ENCODE results near the gene TEX22.

TEX22 gene

DNA sequence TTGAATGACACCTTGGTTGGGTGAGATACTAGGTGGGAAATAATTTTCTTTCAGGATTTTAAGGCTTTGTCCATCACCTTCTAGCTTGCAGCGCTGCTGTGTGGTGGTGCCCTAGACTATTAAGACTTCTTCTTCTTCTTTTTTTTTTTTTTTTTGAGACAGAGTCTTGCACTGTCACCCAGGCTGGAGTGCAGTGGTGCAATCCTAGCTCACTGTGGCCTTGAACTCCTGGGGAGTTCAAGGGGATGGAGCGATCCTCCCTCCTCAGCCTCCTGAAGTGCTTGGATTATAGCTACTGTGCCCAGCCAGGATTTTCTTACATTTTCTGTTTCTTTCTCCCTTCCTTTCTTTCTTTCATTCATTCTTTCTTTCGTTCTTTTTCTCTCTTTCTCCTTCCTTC is 11.0 kb downstream of the TEX22 start:
- DNase-seq = no peak

DNA sequence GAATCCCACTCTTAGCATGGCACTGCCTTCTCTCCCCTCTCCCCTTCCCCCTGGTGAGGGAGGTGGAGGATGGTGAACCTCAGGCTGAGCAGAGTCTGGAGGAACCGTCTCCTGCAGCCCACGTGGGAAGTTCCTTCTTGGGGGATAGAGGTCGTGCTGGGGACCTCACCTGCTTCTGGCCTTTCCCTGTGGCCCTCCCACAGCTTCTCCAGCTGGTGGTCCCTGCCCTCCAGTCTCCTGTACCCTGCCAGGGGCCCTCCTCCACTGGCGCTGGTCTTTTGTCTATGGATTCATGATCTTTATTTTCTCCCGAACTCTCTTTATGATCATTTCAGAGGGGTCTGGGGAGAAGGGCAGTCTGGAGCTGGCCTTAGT is 12.3 kb downstream of the TEX22 start:
- no peak for DNase-seq

DNA sequence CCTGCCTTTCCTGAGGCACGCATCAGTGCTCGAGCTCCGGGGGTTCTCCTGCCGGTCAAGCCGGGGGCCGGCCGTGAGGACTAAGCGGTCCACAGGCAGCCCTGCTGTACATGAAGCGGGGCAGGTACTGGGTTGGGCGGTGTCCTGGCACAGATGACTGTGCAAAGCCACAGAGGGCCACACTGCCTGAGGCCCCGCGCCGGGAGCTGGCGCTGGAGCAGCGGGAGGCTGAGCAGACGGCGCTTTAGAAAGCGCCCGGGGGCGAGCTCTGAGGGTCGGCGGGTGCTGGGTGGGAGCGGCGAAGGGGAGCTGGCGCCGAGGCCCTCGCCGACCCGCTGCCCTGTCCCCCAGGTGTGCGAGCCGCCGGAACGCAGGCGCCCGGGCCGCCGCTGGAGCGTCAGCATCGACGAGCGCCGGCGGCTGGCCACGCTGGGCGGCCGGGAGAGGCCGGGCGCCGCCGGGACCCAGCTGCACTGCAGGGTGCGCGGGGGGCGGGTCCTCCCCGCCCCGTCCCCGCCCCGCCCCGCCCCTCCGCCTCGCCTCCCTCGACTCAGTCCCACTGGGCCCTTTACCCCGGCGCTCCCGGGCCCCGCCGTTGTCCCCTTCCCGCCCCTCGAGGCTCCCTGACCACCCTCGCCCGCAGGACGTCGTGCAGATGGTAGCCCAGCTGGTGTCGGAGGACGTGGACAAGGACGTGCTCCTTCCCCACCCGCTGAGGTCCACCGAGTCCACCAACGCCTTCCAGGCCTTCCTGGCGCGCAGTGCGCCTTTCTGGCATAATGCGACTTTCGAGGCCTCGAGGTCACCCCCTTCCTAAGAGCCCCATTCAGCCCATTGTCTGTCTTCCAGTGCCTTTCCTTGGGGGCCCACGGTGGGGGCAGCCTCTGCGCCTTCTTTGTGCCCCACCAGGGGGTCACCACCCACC is 12.9 kb downstream of the TEX22 start:
- no peak for DNase-seq

DNA sequence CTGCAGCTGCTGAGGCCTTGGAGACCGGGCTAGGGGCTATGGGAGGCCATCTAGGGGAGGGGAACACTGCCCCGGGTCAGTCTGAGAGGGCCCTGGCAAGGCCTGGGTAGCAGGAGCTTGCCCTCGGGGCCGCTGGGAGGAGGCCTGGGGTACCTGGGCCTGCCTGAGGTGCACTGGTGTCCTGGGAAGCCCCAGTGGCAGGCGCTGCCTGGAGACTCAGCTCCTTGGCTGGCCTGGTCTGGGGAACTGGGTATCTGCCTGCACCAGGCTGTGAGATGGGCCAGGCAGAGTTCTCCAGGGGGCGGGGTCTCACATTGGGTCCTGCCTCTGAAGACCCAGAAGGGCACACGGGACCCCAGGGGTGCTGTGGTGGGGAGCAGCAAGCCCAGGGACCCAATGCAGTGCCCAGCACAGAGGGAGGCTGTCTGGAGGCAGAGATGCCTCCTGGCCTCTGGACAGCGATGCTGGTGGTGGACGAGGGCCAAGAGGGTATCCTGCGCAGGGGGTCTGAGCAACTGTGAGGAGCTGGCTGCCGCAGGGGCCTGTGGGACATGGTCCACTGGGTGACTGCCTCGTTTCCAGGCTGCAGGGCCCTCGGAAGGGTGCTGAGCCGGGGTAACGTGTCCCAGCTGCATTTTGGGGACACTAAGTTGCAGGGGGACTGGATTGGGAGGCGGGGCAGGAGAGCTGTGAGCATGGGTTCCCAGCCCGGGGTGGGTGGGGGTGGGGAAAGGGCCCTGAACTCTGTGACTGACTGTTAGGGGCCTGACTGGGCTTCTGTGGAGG is 13.8 kb downstream of the TEX22 start:
- no peak for DNase-seq

DNA sequence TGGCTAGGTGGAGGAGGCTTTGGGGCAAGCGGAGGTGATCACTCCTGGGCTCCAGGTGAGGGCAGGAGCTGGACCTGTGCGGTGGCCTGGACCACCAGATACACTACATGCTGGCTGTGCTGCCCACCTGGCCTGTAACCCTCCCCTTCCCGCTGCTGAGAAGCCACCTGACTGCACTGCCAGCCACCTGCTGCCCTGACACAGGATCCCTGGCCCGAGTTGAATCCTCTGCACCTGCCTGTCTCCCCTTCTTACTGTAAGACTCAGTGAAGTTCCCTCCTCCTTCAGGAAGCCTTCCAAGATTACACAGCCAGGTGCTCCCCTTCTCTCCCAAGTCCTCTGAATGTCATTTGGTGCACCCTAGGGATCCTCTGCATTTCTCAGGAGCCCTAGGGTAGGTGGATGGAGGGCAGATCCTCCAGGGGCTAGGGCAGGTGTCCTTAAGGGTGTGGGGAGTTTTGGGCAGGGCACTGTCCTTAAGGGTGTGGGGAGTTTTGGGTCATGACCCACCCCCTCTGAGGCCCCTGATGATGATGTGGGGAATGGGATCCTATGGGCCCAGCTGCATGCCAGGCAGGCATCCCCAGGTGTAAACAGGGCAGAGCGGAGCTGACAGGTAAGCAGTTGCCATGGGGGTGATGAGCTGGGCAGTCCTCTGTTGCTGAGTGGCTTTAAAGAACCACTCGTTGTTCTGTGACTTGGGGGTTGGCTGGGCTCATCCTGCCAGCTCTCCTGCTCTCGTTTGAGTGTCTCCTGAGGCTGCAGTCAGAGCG is 14.6 kb downstream of the TEX22 start:
- no peak for DNase-seq

DNA sequence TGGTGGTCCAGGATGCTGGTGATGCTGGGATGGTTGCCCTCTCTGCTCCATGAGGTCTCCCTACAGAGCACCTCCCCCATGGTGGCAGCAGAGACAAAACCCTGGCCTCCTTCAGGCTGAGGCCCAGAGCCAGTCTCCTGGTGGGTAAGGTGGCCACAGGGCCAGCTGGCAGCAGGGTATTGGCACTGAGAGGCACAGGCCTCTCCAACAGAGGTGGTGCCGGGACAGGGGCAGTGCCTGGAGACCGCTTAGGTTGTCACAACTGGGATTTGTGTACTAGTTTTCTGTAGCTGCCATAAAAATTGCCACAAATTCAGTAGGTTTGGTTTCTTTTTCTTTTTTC is 15.2 kb downstream of the TEX22 start:
- no peak for DNase-seq

DNA sequence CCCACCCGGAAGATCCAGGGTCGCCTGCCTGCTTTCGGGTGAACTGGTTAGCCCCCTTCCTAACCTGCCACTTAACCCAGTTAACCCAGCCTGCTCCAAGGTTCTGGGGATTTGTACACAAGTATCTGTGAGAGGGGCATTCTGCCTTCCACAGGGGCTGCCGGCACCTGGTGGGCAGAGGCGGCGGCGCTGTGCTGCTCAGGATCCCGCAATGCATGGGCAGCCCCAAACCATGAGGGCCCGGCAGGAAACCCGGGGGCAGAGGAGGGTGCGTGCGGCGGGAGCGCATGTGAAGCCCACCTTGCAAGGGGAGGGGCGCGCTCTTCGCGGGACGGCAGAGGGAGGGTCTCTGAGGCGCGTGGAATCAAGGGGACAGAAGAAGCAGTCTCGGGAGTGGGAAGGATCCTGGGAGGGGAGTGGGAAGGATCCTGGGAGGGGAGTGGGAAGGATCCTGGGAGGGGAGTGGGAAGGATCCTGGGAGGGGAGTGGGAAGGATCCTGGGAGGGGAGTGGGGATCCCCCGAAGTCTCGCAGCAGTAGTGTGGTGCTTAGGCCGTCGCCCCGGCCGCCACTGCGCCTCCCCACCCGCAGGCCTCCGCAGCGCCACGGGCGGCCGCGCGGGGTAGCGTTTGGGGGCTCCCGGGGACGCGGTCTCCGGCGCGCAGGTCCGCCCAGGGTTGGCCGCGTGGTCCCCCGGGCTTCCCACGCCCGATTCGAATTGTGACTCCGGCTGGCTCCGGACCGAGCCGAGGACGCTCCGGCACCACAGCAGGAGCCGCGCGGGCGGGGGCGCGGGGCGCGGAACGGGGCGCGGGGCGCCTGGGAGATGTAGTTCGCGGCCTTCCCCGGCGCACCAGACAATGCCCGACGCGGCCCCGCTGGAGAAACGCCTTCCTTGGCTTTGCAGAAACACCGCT is 16.4 kb downstream of the TEX22 start:
- DNase-seq = no peak

DNA sequence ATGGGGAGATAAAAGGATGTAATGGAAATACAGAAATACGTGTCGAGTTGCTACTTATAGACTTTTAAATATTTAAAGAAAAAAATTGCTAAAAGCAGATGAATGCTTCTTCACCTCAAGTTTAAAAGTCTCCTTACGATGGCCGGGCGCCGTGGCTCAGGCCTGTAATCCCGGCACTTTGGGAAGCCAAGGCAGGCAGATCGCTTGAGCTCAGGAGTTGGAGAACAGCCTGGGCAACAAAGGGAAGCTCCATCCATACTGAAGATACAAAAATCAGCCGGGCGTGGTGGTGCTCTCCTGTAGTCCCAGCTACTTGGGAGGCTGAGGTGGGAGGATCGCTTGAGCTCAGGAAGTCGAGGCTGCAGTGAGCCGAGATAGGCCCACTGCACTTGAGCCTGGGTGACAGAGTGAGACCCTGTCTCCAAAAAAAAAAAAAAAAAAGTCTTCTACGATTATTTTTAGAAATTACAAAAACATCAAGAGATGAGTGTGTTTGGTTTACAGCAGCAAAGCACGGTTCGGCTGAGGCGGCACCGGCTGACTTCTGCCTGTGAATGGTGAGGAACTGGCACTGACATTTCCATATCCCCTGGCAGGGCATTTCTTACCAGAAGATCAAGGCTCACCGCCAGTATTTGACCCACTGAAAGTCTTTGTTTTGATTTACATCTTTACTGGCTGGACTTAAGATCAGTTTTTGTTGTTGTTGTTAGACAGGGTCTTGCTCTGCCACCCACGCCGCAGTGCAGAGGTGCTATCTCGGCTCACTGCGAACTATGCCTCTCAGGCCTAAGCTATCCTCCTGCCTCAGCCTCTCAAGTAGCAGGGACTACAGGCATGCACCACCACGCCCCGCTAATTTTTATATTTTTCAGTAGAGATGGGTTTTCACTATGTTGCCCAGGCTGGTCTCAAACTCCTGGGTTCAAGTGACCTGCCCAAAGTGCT is 17.4 kb downstream of the TEX22 start:
- no peak for DNase-seq

DNA sequence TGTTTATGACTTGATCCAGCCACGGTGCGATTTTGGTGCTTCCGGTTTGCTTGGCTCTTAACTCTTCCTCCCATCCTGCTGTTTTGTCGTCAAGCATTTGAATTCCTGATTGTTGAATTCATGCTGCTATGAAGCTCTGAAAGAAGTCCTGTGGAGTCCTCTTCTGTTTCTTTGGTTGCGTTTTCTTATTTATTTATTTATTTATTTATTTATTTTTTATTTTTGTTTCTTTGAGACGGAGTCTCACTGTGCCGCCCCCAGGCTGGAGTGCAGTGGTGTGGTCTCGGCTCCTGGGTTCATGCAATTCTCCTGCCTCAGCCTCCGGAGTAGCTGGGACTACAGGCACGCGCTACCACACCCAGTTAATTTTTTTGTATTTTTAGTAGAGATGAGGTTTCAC is 18.3 kb downstream of the TEX22 start:
- DNase-seq = no peak

DNA sequence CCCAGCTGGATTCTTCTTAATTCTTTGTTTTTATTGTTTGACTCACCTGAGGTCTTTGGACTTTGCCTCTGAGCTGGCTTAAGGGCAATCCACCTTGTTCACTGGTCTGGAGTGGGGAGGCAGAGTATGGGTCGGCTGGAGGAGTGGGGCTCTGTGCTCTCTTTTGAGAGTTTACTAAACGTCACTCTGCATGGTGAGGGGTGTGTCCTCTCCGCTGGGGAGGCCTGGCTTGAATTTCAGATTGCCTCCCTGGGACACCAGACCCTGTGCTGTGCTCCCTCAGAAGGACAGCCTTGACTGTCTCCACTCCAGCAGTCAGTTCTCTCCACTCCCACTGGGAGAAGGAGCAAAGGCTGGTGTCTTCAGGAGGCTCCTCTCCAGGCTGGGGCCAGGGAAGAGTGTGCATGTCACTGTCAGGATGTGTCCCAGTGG is 19.4 kb downstream of the TEX22 start:
- no peak for DNase-seq

DNA sequence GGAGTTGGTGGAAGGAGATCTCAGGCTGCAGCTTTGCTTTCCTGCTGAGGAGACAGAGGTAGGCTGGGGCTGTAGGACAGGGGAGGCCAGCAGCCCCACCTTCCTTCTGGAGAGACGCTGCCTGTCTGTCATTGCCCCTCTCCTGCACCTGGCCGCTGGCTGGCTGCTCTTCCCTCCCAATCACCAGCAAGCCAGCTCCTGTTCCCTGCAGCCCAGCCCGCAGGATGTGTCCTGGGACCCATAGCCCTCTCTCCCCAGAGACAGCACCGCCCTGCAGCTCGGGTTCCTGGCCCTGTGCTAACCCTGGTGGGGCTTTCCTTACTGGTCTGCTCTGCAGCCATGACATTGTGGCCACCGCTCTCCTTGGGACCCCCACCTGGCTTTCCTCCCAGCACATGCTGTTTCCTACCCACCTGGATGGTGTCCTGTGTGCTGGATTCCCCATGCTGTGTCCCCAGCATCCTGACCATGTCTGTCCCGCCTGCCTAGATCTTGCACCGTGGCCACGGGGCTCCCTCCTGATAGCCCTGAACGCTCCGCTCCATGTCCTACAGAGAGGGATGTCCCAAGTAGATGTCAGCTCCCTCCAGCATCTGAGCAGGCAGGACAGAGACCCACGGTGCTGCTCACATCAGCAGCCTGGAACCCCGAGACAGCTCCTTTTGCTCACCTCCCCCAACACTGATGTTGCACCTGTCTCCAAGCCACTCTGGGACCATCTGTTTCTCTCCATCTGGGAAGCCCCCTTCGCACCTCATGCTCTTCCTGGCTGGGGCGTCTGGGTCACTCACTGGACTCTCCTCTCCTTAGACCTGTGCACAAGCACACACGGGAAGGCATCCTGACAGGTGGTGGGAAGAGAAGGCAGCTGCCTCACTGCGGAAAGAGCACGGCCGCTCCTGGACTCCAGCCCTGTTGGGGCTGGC is 20.2 kb downstream of the TEX22 start:
- DNase-seq = no peak

DNA sequence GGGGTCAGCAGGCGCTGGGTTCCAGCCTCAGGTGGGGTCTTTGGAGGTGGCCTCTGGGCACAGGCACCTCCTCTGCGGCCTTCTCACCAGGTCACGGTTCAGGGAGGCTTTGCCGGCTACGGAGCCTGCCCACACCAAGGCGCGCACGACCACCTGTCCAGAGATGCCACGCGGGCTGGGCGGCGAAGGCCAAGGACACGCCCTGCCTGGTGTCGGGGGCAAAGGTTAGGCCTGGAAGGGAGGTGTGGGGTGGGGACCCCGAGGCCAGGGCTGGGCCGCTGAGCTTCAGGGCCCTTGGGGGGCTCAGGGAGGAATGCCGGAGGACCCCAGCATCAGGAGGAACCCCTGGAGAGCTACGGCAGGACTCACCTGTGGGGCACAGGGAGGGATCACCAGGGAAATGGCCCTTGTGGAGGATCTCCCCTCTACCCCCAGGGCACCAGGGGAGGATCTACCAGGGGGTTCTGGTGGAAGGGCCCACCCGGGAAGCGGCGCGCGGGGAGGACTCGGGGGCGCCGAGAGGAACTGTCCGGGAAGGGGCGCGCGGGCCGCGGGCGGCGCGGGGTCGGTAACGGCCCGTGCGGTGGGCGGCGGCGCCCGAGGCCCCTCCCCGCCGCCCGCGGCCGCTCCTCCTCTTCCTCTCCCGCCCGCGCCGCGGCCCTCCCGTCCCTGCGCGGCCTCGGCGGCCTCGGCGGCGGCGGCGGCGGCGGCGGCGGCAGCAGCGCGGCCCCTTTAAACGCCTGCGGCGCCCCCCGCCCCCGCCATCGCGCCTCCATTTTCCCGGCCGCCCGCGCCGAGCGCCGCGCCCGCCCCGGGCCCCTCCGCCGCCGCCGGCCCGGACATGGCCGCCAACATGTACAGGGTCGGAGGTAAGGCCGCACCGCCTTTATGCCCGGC is 21.1 kb downstream of the TEX22 start, which contains the start of gene MTA1:
TSS of gene MTA1 (plus strand) at position 633 of the 897 bp plus-strand sequence. CDS start at position 842, 209 bp downstream.
- DNase-seq = no peak

DNA sequence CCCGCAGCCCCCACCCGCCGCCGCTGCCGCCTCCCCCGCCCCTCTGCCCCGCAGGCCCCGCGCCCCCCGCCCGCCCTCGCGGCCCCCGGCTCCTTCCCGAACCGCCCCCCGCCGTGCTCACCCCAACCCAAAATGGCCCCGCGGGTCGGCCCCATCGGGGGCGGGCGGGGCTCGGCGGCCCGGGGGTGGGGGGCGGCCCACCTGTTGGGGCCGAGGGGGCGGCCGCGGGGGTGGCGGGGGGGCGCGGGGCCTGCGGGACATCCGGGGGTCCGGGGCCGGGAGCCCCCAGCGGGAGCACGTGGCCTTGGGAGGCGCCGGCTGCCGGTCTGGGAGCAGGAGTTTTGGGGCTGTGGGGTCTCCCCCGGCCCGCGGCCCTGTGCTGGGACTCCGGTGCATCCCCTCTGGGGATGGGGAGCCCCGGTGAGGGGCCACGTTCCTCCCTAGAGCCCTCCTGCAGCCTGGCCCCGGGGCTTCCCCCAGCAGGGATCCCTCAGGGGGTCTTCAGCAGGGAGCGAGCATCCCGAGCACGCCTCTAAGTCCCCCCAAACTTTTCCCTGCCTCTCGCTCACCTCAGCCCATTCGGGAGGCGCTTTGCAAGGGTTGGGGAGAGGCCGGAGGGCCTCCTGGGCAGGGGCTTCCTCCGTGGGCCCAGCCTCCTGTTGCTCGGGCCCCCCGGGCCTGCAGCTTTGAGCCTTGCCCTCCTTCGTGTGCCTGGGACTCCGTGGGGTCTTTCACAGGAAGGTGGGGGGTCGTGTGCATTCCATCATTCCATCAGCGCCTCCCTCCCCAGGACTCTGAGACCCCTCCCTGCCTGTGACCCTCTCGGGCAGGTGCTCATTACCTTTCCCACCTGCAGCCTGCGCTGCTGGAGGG is 22.0 kb downstream of the TEX22 start:
- no peak for DNase-seq

DNA sequence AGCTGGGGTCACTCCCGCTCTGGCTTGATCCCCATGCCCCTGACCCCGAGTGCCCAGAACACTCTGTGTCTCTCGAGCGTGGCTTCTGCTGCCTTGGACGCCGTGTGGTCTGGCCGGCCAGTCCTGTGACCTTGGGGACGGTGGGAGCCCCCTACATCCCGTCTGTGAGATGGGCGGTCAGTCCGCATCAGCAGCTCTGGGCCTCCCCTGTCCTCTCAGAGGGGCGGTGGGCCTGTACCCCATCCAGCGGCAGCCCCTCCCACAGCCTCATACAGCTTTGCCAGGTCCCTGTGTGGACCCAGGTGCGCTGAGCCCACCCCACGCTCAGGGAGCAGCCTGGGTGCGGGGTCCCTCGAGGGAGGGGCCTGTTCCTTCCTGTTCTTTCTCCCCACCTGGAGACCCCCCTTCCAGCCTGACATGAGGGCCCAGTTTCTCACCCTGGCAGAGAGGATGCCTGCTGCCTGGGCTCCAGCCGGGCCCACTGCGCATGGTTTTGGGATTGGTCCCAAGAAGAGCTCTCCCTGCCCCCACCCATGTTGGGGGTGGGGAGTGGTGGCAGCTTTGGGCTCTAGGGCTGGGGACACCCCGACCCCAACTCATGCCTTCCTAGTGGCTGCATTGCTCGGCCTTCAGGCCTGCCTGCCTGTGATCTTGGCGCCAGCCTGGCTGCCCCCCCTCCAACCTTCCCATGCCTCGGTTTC is 22.8 kb downstream of the TEX22 start:
- DNase-seq = no peak

DNA sequence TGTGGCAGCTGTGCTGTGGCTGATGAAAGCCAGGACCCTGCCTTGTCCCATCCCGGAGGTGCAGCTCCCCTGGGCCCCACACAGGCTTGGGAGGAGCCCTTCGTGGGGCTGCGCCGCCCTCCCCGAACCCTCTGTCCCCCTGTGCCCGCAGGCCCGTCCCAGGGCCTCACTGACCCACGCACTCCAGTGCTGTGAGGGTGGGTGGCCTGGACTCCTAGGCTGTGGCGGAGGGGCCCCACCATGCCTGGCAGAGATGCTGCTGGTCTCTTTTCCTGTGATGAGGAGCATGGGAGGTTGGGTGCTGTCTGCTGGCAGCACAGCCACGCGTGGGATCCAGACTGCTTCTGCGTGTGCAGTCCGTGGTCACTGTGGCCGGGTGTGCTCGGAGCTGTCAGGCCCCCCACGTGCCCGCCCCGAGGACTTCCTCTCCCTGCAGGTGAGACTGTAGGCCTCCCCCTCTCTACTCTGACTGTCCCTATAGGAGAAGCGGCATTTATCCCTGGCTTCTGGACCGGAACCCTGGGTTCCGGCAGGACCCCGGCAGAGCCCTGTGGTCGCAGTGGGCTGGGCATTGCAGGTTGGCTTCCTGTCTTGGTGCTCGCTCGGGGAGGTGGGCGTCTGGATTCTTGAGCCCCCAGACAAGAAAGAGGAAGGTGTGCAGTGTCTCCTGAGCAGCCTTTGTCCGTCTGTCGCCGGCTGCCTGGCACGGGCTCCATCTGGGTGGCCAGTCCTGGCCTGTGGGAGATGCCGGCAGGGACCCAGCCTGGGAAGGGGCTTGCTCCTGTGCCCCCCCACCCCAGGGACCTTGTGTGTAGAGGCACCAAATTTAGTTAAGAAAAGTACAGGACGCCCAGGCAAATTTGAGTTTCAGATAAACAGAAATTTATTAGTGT is 23.6 kb downstream of the TEX22 start:
- DNase-seq = no peak

Measured in NCI-H2029 (cell line).